ENCODE data around the gene TBL1X. TPM values are rescaled to one million over a fixed set of nuclear protein-coding genes. Genes with fewer than 3 reads are reported as not detected.
"Not testable (repeated sequence)": the region's sequence is repeated elsewhere in the genome, so short reads cannot be mapped to it uniquely, and the experiment has no call there.

Gene TBL1X
- total RNA-seq, 4 donors from 2014 or later, result 32.9 to 42.9 (median 33.4) TPM

- Histone ChIP-seq H3K4me3 (replicated peaks in 1 of 3) (no peak overlapping the region), H3K27ac (no peak overlapping the region), H3K9me3 (no peaks in the 10 kb centered on the region), H3K27me3 (no peaks in the 10 kb centered on the region), H3K4me1 (no peaks in the 10 kb centered on the region), H3K36me3 (no peaks in the 10 kb centered on the region)
- WGBS, 2 donors, result 46 to 53% methylated on average over 11 to 12 of the region's 12 CpGs
- intact Hi-C loops (cut with DNase I), result no loop called here
- no peak for TF ChIP-seq POLR2A (IDR thresholded peaks at IDR 0.05)
- TF ChIP-seq CTCF (IDR thresholded peaks at IDR 0.05), result no peak
- peak; percentile 40 to 54 for DNase-seq
Measured at GRCh38 chrX:9429767-9430166, 35.1 kb upstream of the TBL1X start.

- 67 to 92% methylated on average over 4 to 5 of the region's 5 CpGs for WGBS, 2 donors
- intact Hi-C loops (cut with DNase I), result no loop called here
- Histone ChIP-seq H3K36me3 (no peaks in the 10 kb centered on the region), H3K9me3 (no peaks in the 10 kb centered on the region), H3K4me1 (no peaks in the 10 kb centered on the region), H3K27me3 (no peaks in the 10 kb centered on the region), H3K4me3 (replicated peaks in 1 of 3) (no peak overlapping the region), H3K27ac (no peak overlapping the region)
- DNase-seq, result no peak
- TF ChIP-seq CTCF (IDR thresholded peaks at IDR 0.05), result no peak
- no peak for TF ChIP-seq POLR2A (IDR thresholded peaks at IDR 0.05)
Measured at GRCh38 chrX:9430346-9430921, 34.4 kb upstream of the TBL1X start.

GRCh38 chrX:9431281-9431680, 33.6 kb upstream of the TBL1X start:
- no peaks in the 10 kb centered on the region for H3K36me3 ChIP-seq
- intact Hi-C loops (cut with DNase I), result no loop called here
- DNase-seq, result no peak
- TF ChIP-seq POLR2A (IDR thresholded peaks at IDR 0.05), result no peak
- TF ChIP-seq CTCF (IDR thresholded peaks at IDR 0.05), result no peak
- H3K27ac ChIP-seq, result no peak overlapping the region
- no peaks in the 10 kb centered on the region for H3K4me1 ChIP-seq
- no peak overlapping the region for H3K4me3 ChIP-seq (replicated peaks in 1 of 3)
- H3K27me3 ChIP-seq, result no peaks in the 10 kb centered on the region
- no peaks in the 10 kb centered on the region for H3K9me3 ChIP-seq
- WGBS, 2 donors, result 90 to 91% methylated on average over 4 of the region's 4 CpGs

- Histone ChIP-seq H3K36me3 (no peaks in the 10 kb centered on the region), H3K27ac (no peak overlapping the region), H3K4me1 (no peaks in the 10 kb centered on the region), H3K27me3 (no peaks in the 10 kb centered on the region), H3K4me3 (replicated peaks in 1 of 3) (no peak overlapping the region), H3K9me3 (no peaks in the 10 kb centered on the region)
- intact Hi-C loops (cut with DNase I), result no loop called here
- TF ChIP-seq POLR2A (IDR thresholded peaks at IDR 0.05) (no peak), CTCF (IDR thresholded peaks at IDR 0.05) (no peak)
- peak; percentile 26 to 31 for DNase-seq
- WGBS, 2 donors, result 67% methylated on average over 3 of the region's 3 CpGs; no CpG with 5 or more reads in 1 of the 2 donors
Measured at GRCh38 chrX:9433596-9433995, 31.3 kb upstream of the TBL1X start.

- intact Hi-C loops (cut with DNase I), result no loop called here
- peak in 1 of 2 donors; percentile 16 for DNase-seq
- Histone ChIP-seq H3K4me1 (no peaks in the 10 kb centered on the region), H3K27me3 (no peaks in the 10 kb centered on the region), H3K36me3 (no peaks in the 10 kb centered on the region), H3K27ac (no peak overlapping the region), H3K9me3 (no peaks in the 10 kb centered on the region), H3K4me3 (replicated peaks in 1 of 3) (no peak overlapping the region)
- TF ChIP-seq CTCF (IDR thresholded peaks at IDR 0.05), result no peak
- no peak for TF ChIP-seq POLR2A (IDR thresholded peaks at IDR 0.05)
- 84 to 88% methylated on average over 3 of the region's 3 CpGs for WGBS, 2 donors
Measured at GRCh38 chrX:9434051-9434550, 30.8 kb upstream of the TBL1X start.

GRCh38 chrX:9435086-9435485, 29.8 kb upstream of the TBL1X start:
- DNase-seq; H3K36me3 ChIP-seq; H3K9me3 ChIP-seq; H3K27me3 ChIP-seq; H3K4me1 ChIP-seq; H3K27ac ChIP-seq; H3K4me3 ChIP-seq (replicated peaks in 1 of 3); intact Hi-C loops (cut with DNase I): not testable (repeated sequence)
- 96% methylated on average over 2 of the region's 2 CpGs; no CpG with 5 or more reads in 1 of the 2 donors for WGBS, 2 donors
